Activated T-cell treated with anti-CD3 and anti-CD28 coated beads for 4 hours (primary cell): ENCODE data around the gene IL1F10.

Experiments
- DNase-seq: peaks from one replicate; pipeline ENCODE4 v3.0.0-alpha.2; 2020

IL1F10 gene, protein sequence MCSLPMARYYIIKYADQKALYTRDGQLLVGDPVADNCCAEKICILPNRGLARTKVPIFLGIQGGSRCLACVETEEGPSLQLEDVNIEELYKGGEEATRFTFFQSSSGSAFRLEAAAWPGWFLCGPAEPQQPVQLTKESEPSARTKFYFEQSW

DNA sequence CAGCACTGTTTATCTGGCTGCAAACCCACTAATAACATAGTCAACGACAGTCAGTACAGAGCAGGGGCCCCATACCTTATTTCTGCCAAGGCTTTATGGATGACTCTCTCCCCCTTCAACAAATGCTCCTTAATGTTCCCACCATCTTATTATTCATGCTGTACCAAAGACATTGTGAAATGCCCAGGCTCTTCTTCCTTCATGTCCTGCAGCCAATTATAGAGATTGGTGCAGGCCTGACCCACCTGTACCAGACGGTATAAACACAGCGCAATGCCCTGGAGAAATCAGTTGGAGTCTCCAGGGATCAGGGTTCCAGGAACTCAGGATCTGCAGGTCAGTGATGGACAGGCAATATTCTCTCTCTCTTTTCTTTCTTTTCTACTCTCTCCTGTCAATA lies at the start of gene IL1F10:
TSS of gene IL1F10 (plus strand) at position 290 of the 400 bp plus-strand sequence. CDS start 4,769 bp downstream, outside the sequence.
- DNase-seq: no peak

DNA sequence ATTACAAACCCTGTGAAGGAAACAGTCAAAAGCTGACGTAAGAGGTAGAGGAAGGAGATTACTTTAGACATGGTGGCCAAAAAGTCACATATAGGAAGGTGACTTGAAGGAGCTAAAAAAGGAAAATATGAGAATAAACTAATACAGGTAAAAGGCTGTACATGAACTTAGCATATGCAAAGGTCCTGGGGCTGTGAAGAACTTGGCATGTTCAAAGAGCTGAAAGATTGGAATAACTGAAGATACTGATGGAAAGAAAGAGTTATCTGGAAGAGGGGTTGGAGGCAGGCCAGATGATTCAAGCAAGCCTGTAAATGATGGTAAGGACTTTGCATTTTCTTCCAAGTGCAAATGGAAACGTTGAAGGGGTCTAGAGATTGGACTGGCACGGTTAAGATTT lies 49.3 kb upstream of the IL1F10 start:
- no peak for DNase-seq

GRCh38 chr2:113021312-113021711 lies 46.5 kb upstream of the IL1F10 start:
- DNase-seq: no peak

- DNase-seq: no peak
These were observed 43.0 kb upstream of the IL1F10 start for GRCh38 chr2:113024764-113025163.

DNA sequence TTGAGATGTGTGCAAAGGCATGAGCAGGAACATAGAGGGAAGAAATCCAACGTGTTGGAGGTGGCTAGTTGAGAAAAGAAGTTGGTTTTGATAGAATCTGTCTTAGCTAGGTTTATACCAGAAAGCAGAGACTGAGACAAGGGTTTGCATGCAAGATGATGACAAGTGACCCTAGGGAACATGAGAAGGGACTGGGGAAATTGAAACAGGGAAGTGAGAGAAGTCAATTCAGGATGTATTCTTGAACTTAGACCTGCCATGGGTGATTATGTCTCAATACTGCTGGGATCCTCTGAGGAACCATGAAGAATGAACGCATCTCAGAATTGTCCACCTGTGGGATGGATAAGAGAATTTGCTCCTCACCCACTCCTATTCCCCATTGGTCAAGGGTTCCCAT lies 42.0 kb upstream of the IL1F10 start:
- DNase-seq: no peak

GRCh38 chr2:113027691-113028090 lies 40.1 kb upstream of the IL1F10 start:
- no peak for DNase-seq

DNA sequence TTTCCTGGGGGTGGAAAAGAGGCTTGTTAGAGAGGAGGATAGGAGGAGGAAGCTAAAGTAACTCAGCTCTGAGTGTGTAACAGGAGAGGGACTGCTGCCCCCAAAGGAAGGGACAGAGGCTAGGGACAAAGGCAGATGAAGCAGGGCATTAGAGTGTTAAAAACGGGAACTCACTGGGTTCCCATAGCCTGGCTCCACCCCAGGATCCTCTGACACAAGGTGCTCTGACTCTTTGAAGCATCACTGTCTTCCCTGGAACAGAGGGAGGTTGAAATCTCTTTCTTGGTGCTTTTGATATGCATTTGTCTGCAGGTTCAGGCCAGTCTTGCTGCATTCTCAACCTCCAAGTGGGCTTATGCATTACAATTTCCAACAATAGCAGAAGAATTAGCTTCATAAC lies 39.7 kb upstream of the IL1F10 start:
- DNase-seq: no peak

- DNase-seq: no peak
These were observed 35.0 kb upstream of the IL1F10 start for GRCh38 chr2:113032737-113033136.

- DNase-seq: no peak
These were observed 33.8 kb upstream of the IL1F10 start for GRCh38 chr2:113034016-113034415.

GRCh38 chr2:113036763-113037162 lies 31.0 kb upstream of the IL1F10 start:
- no peak for DNase-seq

DNA sequence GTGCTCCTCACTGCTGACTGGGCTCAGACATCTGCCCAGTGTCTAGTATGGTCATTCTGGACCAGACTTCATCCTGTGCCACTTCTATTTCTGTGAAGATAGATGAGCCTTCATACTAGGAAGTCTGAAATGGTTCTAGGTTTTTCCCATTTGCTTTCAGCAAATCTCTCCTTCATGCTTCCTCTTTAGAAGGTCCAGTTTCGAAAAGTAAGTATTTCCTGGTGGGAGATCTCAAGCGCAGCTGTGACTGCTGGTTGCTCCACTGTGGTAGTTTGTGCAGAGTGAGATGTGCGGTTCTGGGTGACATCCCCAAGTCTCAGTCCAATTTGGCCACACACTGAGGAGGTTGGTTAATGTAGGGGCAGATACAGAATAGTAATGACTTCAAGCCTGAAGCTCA lies 29.5 kb upstream of the IL1F10 start:
- DNase-seq: no peak

DNA sequence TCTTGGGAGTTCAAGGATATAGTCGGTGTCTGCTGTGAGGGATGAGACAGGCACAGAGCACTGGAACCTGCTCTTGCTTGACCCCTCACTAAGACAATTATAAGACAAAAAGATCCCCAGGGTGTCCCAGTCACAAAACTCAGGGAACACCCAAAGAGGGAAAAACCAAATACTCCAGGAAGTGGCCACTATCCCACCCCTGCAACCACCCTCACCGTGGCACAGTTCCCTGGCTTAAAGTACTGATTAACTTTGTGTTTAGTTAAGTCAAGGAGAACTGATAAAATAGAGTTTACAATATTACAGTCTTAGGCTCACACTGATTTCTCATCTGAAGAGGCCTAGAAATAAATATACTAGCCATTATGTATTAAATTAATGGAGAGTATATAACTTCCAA lies 28.6 kb upstream of the IL1F10 start:
- DNase-seq: no peak

DNA sequence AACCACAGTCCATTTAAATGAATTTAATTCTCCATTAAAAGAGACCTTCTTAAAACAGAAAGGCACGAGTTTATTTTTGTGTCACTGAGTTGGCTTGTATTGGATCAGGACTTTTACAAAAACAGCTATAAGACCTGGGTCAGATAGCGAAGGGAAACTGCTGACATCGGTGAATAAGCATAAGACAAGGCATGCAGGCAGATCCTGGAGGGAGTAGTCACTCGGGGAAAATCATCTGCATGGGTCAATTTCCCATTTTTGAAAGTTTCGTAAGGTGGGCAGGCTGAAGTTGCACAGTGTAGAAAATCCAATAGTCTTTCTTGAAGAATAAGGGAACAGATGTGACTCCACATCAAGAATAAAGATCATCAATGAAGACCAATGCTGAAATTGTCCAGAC lies 28.1 kb upstream of the IL1F10 start:
- no peak for DNase-seq

DNA sequence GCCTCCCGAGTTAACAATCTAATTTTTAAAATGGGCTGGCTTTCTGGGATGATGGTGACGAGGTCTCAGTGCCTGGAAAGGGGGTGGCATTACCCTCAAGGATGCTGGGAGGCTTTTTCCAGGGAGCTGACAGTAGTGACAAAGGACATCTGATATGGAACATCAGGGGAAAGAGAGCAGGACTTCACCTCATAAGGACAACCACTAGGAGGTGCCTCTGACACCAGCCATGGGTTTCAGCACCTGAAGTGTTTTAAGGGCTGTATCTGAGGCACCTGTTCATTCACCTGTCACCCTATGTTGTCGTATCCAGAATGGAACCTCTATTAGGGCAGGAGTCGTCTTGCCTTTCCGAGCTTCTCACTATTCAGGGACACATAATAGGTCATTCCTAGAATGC lies 25.9 kb upstream of the IL1F10 start:
- no peak for DNase-seq

- DNase-seq: no peak
These were observed 21.3 kb upstream of the IL1F10 start for GRCh38 chr2:113046465-113046864.

DNA sequence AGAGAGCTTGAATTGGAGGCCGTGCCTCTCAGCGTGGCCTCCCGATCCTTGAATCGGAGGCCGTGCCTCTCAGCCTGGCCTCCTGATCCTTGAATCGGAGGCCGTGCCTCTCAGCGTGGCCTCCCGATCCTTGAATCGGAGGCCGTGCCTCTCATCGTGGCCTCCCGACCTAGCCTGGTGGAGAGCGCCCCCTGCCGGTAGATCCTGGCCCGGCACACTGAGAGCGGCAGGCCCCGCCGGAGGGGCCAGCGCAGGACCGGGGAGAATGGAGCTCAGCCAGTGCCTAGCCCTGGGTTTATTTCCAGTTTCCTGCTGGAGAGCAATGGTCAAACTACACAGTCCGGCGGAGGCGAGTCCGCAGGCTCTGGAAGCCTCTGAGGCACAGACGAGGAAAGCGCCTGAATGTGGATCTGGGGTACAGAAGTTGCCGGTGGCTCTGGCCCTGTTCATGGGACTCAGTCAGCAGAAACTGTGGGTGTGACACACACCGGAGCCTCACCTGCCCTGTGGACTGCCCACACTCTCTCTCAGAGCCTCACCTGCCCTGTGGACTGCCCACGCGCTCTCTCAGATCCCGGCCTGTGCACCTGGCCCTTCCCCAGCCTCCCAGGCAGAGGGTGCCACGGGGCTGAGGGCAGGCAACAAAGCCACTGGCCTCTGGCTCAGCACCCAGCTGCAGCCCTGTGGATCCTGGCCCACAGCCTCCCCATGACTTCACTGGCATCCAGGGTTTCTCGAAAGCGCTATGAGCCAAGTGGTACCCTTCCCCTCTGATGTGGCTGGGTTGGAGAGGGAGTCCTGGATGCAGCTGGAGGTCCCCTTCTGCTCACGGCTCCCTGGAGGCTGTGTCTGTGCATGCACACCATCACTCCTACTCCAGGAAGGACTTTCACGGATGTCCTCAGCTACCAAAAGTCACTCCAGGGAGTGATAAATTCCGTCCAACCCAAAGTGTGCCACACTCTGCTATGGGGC lies 16.6 kb upstream of the IL1F10 start:
- no peak for DNase-seq

DNA sequence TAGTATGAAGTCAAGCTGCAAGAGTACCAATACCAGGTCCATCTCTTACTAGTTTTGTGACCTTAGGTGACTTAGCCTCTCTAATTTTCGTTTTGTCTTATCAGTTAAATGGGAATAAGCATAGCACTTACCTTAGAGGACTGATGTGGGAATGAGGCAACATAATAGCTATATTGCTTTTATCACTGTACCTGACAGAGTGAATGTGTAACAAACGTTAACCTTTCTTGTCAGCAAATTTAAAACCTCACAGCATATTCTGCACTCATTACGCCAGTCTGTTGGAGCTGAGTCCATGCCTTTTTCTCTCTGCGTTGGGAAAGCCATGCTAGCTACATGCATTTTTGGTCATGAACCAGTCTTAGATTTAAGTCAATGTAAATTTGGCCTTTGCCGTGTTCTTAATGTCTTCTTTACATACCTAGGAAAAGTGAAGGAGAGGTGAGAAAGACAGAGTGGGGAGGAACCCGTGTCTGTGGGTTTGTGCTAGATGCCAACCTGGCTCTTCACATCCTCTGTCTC lies 15.3 kb upstream of the IL1F10 start, which contains the start of gene IL36B:
TSS of gene IL36B (minus strand) at position 472 of the 522 bp plus-strand sequence.
- no peak for DNase-seq

- DNase-seq: no peak
These were observed 14.1 kb upstream of the IL1F10 start for GRCh38 chr2:113053666-113054065.

DNA sequence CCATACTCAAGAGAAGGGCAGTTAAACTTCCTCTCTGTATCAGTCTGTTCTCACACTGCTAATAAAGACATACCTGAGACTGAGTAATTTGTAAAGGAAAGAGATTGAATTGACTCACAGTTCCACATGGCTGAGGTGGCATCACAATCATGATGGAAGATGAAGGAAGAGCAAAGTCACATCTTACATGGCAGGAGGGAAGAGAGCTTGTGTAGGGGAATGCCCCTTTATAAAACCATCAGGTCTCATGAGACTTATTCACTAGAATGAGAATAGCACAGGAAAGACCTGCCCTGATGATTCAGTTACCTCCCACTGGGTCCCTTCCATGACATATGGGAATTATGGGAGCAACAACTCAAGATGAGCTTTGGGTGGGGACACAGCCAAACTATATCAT lies 13.7 kb upstream of the IL1F10 start:
- DNase-seq: no peak

DNA sequence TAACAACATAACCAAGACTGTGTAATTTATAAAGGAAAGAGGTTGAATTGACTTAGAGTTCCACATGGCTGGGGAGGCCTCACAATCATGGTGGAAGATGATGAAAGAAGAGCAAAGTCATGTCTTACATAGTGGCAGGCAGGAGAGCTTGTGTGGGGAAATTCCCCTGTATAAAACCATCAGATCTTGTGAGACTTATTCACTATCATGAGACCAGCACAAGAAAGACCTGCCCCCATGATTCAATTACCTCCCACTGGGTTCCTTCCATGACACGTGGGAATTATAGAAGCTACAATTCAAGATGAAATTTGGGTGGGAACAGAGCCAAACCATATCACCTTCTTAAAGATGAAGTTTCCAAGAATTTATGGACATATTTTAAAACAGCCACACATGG lies 11.2 kb upstream of the IL1F10 start:
- no peak for DNase-seq

DNA sequence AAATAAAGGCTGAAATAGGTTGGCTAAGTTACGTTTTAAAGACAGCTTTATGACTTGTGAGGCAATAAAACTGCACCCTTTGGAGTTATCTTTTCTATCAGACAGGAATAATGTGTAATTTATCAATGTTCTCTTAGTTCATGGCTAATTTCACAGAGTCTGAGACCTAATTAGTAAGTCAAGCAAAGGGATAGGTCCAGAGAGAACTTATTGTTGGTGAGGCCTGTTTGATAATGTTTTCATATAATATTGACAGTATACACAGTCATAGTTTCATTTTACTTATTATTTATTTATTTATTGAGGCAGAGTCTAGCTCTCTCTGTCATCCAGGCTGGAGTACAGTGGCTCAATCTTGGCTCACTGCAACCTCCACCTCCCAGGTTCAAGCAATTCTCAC lies 10.7 kb upstream of the IL1F10 start:
- no peak for DNase-seq

DNA sequence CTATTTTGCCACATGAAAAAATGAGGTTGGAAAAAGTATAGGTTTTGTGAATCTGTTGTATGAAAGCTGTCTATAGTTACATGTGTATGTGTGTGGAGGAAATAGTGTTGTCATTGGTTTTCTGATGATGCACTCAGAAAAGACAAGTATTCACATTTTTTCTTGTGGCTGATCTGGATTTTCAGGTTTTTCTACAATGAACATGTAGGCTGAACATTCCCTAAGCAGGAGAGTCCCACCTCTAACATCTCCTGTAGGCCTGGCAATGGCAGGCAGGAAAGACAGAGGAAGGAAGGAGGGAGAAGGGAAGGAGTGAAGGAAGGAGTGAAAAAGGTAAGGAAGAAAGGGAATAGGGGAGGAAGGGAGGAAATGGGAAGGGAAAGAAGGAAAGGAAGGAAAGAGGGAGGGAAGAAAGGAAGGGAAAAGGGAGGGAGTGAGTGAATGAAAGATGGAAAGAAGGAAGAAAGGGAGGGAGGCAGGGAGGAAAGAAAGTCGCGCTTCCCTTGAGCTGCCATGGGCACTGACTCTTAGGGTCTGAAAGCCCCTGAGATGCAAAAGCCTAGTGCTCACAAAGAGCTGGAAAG lies 9.3 kb upstream of the IL1F10 start:
- DNase-seq: no peak
